Aorta (tissue), 5 donors: ENCODE data around the gene MAP3K3. TPM values are rescaled to one million over a fixed set of nuclear protein-coding genes. Genes with fewer than 3 reads are reported as not detected.

Source experiments
- ATAC-seq: fragments of 200-7000 bp; cut with Tn5 transposase; one replicate; pipeline ENCODE4 v1.9.1; 2022; ENCODE audit warnings: moderate library complexity; ENCODE audit not compliant: low FRiP score
- DNase-seq, 2 donors: peaks; one replicate each; pipeline ENCODE4 v3.0.0-alpha.2; 2020
- H3K27ac ChIP-seq, 2 donors: one replicate each; pipeline ENCODE4 v1.5.1; 2013; ENCODE audit warnings: low read length in 2 of 2, mild to moderate bottlenecking in 2 of 2, moderate library complexity in 2 of 2, control low read depth in 1 of 2, inconsistent platforms in 1 of 2, low read depth in 1 of 2
- H3K27me3 ChIP-seq, 2 donors: one replicate each; pipeline ENCODE4 v1.6.1; 2013; ENCODE audit warnings: control low read depth in 1 of 2, low read length in 1 of 2, mild to moderate bottlenecking in 1 of 2, moderate library complexity in 1 of 2; ENCODE audit not compliant: insufficient read depth in 2 of 2, control insufficient read depth in 1 of 2
- H3K36me3 ChIP-seq, 2 donors: one replicate each; pipeline ENCODE4 v1.6.1; 2013; ENCODE audit warnings: control low read depth in 1 of 2, low read length in 1 of 2, mild to moderate bottlenecking in 1 of 2; ENCODE audit not compliant: insufficient read depth in 2 of 2, control insufficient read depth in 1 of 2
- H3K4me1 ChIP-seq, 2 donors: one replicate each; pipeline ENCODE4 v1.6.1; 2013; ENCODE audit warnings: low read length in 2 of 2, control low read depth in 1 of 2, mild to moderate bottlenecking in 1 of 2, moderate library complexity in 1 of 2; ENCODE audit not compliant: insufficient read depth in 2 of 2, control insufficient read depth in 1 of 2
- H3K4me3 ChIP-seq, 2 donors: one replicate each; pipeline ENCODE4 v1.5.1; 2013; ENCODE audit warnings: low read length in 2 of 2, control low read depth in 1 of 2, mild to moderate bottlenecking in 1 of 2
- H3K9me3 ChIP-seq: one replicate; pipeline ENCODE4 v1.6.1; 2013; ENCODE audit warnings: mild to moderate bottlenecking, low read length; ENCODE audit not compliant: control insufficient read depth
- WGBS, 2 donors: extraction: QIAGEN DNeasy Blood & Tissue Kit; methylation state at CpG; one replicate each; pipeline ENCODE4 v1.1.7; 2013; 5-methylcytosine and 5-hydroxymethylcytosine counted together
- intact Hi-C, 2 donors: fragments of 100-400 bp; cut with DNase I; formaldehyde crosslinking; loops; one replicate each; pipeline versions ENCODE4 v1.14.2 to v1.15.0; 2022
- polyA plus RNA-seq, 2 donors: library from polyadenylated mRNA; stranded (reverse); fragments of 200-250 nt; gene quantifications; one replicate each; pipeline ENCODE4 v1.2.3, GENCODE V29; 2013
- total RNA-seq, 2 donors: library from RNA; stranded (reverse); fragmentation: NEBNext Ultra II Directional; extraction: Animal tissue kit (Norgen Biotek cat#: 25700); gene quantifications; one replicate each; pipeline ENCODE4 v1.2.1, GENCODE V29; 2021
- donor health status: healthy with polysubstance abuse.
- donor health status: Bipolar disorder and iron deficiency.
- donor health status: DM: no; HTN: no; CAD: no.
- donor health status: DM: no; HTN: no; CAD: no.
- donor health status: DM: yes; HTN: yes; CAD: no.

Gene MAP3K3
- total and polyA plus RNA-seq, 4 donors: 16.2 to 83.2 (median 47.4) TPM

DNA sequence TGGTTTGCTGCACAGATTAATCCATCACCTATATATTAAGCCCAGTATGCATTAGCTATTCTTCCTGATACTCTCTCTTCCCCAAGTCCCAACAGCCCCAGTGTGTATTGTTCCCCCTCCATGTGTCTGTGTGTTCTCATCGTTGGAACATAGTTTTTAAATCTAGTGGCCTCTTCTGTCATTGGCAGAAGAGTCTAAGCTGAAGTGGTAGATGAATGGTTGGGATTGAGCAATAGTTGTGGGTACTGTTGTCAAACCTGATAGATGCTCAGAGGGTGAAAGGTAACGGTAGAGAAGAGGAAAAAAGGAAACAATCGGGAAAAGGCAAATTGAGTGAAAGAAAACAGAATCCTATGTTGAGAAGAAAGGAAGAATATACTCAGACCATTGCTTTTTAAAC lies 29.9 kb downstream of the MAP3K3 start:
- Histone ChIP-seq H3K9me3 (no peaks in the 10 kb centered on the region), H3K36me3 (peaks cover 5 to 14% of the 10 kb centered on the region in 2 donors), H3K27ac (no peak overlapping the region), H3K4me1 (no peaks in the 10 kb centered on the region), H3K27me3 (no peaks in the 10 kb centered on the region), H3K4me3 (no peak overlapping the region)
- intact Hi-C loops: no loop called here
- 69 to 74% methylated on average over 3 of the region's 3 CpGs for WGBS, 2 donors
- no peak for DNase-seq
- no peak for ATAC-seq

DNA sequence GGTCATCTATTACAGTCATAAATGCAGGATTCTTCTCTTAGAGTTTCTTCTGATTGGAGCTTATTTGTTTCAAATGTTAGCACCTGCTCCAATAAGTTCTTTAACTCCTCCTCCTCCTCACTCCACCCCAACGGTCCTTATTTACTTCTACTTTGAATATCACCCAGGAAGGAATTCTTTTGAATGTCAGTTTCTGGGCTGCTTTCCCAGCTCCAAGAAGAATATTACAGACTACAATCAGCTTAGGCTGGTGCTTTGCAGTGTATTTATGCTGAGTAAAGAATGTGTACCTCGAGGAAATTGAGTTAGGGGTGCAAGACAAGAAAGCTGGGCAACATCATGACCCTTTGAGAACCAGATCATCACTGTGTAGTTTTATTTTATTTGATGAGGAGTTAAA lies 30.8 kb downstream of the MAP3K3 start:
- 2 to 5% methylated on average over 2 of the region's 2 CpGs for WGBS, 2 donors
- intact Hi-C loops: no loop called here
- DNase-seq: no peak
- H3K4me3 ChIP-seq: no peak overlapping the region
- no peak for ATAC-seq
- no peak overlapping the region for H3K27ac ChIP-seq
- H3K4me1 ChIP-seq: no peaks in the 10 kb centered on the region
- H3K27me3 ChIP-seq: no peaks in the 10 kb centered on the region
- no peaks in the 10 kb centered on the region for H3K9me3 ChIP-seq
- H3K36me3 ChIP-seq: peaks cover 5 to 10% of the 10 kb centered on the region in 2 donors

DNA sequence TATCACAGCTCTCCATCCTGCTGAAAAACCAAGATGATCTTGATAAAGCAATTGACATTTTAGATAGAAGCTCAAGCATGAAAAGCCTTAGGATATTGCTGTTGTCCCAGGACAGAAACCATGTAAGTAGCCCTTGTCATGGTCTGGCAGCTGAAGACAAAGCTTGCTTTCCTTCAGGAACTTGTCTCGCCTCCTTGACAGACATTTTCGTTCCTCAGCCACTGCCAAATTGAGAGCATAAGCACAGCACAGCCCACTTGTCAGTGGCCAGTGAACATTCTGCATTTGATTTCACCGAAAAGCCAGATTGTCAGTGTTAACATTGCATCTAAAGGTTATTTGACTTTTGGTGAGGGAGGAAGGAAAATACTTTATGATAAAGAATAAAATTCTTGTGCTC lies 35.6 kb downstream of the MAP3K3 start:
- intact Hi-C loops: no loop called here
- 68 to 69% methylated on average over 3 of the region's 3 CpGs for WGBS, 2 donors
- Histone ChIP-seq H3K4me1 (no peaks in the 10 kb centered on the region), H3K4me3 (no peak overlapping the region), H3K27me3 (no peaks in the 10 kb centered on the region), H3K9me3 (no peaks in the 10 kb centered on the region), H3K36me3 (peaks cover 5% of the 10 kb centered on the region in 2 donors), H3K27ac (peak overlapping the region in 1 of 2 donors; percentile 54)
- no peak for ATAC-seq
- no peak for DNase-seq

DNA sequence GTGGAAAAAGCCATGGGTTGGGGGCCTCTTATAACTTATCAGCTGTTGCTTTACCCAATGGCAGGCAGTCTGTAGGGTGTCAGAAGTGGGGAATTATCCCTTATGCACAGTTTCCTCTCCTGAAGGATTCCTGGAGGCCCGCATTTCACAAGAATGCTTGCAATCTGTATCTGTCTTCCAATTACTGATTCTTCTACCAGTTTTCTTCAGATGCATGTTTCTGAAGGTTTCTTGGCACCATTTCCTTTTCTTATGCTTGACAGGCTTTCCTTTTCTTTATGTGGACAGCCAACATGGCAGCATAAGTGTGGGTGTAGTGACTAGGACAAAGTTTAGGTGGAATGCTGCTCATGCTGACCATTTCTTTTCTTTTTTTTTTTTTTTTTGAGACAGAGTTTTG lies 36.1 kb downstream of the MAP3K3 start:
- no peaks in the 10 kb centered on the region for H3K4me1 ChIP-seq
- intact Hi-C loops: no loop called here
- H3K36me3 ChIP-seq: peaks cover 3% of the 10 kb centered on the region in 2 donors
- no peak overlapping the region for H3K27ac ChIP-seq
- H3K27me3 ChIP-seq: no peaks in the 10 kb centered on the region
- 40 to 61% methylated on average over 1 of the region's 1 CpG for WGBS, 2 donors
- H3K4me3 ChIP-seq: no peak overlapping the region
- no peaks in the 10 kb centered on the region for H3K9me3 ChIP-seq
- ATAC-seq: no peak
- DNase-seq: no peak

GRCh38 chr17:63659850-63660249 lies 37.6 kb downstream of the MAP3K3 start:
- DNase-seq (no peak), ATAC-seq (no peak)
- intact Hi-C loops: no loop called here
- WGBS, 2 donors: 93% methylated on average over 3 of the region's 3 CpGs
- H3K4me3 ChIP-seq: no peak overlapping the region
- H3K27me3 ChIP-seq: no peaks in the 10 kb centered on the region
- no peak overlapping the region for H3K27ac ChIP-seq
- peaks cover 0 to 1% of the 10 kb centered on the region in 2 donors for H3K36me3 ChIP-seq
- H3K4me1 ChIP-seq: no peaks in the 10 kb centered on the region
- H3K9me3 ChIP-seq: no peaks in the 10 kb centered on the region

- intact Hi-C loops: no loop called here
- WGBS, 2 donors: 72% methylated on average over 5 of the region's 5 CpGs
- no peak for DNase-seq
These were observed 43.5 kb downstream of the MAP3K3 start for GRCh38 chr17:63665527-63666214.

DNA sequence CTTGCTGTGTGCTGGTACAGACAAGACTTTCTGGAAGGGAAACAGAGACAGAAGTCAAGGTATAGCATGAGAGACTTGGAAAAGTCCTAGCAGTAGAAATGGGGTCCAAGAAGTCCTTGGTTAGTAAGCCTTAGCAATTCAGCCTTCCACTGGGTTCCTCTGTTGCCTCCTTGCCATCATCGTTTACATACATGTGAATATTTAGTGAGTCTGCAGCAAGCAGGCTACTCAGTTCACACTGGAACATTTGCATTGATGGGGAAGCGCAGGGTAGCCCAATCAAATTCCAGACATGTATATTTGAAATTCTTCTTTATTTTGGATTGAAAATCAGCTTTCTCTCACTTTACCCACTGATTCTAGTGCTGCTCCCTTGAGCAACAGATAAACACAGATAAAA lies 50.6 kb downstream of the MAP3K3 start:
- intact Hi-C loops: no loop called here
- H3K4me1 ChIP-seq: no peaks in the 10 kb centered on the region
- H3K36me3 ChIP-seq: peaks cover 0 to 3% of the 10 kb centered on the region in 2 donors
- ATAC-seq (no peak), DNase-seq (no peak)
- no peaks in the 10 kb centered on the region for H3K9me3 ChIP-seq
- H3K27me3 ChIP-seq: no peaks in the 10 kb centered on the region
- WGBS, 2 donors: 89 to 99% methylated on average over 2 of the region's 2 CpGs
- no peak overlapping the region for H3K27ac ChIP-seq
- H3K4me3 ChIP-seq: no peak overlapping the region

More at GRCh38 chr17:63665527-63666214, 43.5 kb downstream of the MAP3K3 start:
- Histone ChIP-seq H3K4me3 (no peak overlapping the region), H3K9me3 (no peaks in the 10 kb centered on the region), H3K4me1 (no peaks in the 10 kb centered on the region), H3K36me3 (peaks cover 0 to 7% of the 10 kb centered on the region in 2 donors), H3K27me3 (no peaks in the 10 kb centered on the region), H3K27ac (no peak overlapping the region)
- peak; percentile 64 for ATAC-seq

DNA sequence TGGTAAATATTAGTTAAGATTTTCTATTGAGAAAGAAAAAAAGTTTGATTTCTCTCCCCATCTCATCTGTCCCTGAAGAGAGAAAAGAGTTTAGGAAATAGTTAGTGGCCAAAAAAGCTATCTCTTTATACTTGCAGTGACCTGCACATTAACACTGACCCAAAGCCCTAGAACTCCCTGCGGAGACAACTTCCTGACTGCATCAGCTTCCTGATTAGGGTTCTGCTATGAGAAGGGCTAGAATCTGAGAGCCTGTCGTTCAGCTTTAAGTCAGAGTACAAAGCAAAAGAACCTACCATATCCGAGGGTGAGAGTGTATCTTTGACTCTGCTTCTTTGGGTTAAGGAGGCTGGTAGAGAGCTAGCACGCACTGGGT lies 53.0 kb downstream of the MAP3K3 start:
- Histone ChIP-seq H3K27ac (peak overlapping the region; percentile 78 to 91), H3K4me3 (no peak overlapping the region), H3K4me1 (no peaks in the 10 kb centered on the region), H3K27me3 (no peaks in the 10 kb centered on the region), H3K9me3 (no peaks in the 10 kb centered on the region), H3K36me3 (no peaks in the 10 kb centered on the region)
- WGBS, 2 donors: 4 to 6% methylated on average over 4 of the region's 4 CpGs
- ATAC-seq (peak; percentile 31), DNase-seq (no peak)
- intact Hi-C loops: loop anchor here in 1 of 2 donors (5.0 kb wide), 1 partner anchor 67 kb away; the partner anchor contains the start of gene STRADA
